GM21717 (cell line): Measurements from ENCODE around the gene DMXL2.

Experiments
- ATAC-seq: cut with Tn5 transposase; IDR thresholded peaks from one replicate; pipeline ENCODE4 v1.9.1; 2021; ENCODE audit warnings: mild to moderate bottlenecking, moderate library complexity; ENCODE audit not compliant: unreplicated experiment

DMXL2 gene

GRCh38 chr15:51414256-51414860 lies 208.2 kb downstream of the DMXL2 start:
- no peak for ATAC-seq

GRCh38 chr15:51405693-51406523 lies 216.7 kb downstream of the DMXL2 start:
- no peak for ATAC-seq

- ATAC-seq: no peak
Measured at GRCh38 chr15:51403946-51404695, 218.4 kb downstream of the DMXL2 start.

GRCh38 chr15:51403072-51403878 lies 219.3 kb downstream of the DMXL2 start:
- ATAC-seq: no peak

GRCh38 chr15:51401872-51402517 lies 220.6 kb downstream of the DMXL2 start:
- ATAC-seq: no peak

GRCh38 chr15:51401051-51401780 lies 221.4 kb downstream of the DMXL2 start:
- ATAC-seq: no peak

GRCh38 chr15:51398626-51399025 lies 223.9 kb downstream of the DMXL2 start:
- no peak for ATAC-seq
